AG09309 (cell line): ENCODE data around the gene COX4I1.

Experiments used
- DNase-seq: peaks from one replicate; pipeline ENCODE4 v3.0.0-alpha.2; 2010; ENCODE audit warnings: low read depth
- H3K4me3 ChIP-seq: 2 replicates; pipeline ENCODE4 v1.5.1; 2011; ENCODE audit warnings: mild to moderate bottlenecking, low read depth, low read length, moderate library complexity; ENCODE audit not compliant: control insufficient read depth
- TF ChIP-seq, protein P1 (sequence below): IDR thresholded peaks from 2 replicates; pipeline ENCODE4 v1.5.1; 2011; ENCODE audit warnings: mild to moderate bottlenecking, low read depth, low read length, inconsistent platforms; ENCODE audit not compliant: insufficient read depth, control insufficient read depth; ENCODE audit errors: missing control alignments

The COX4I1 gene

GRCh38 chr16:85821390-85822135 lies 22.1 kb downstream of the COX4I1 start:
- no peak overlapping the region for H3K4me3 ChIP-seq
- DNase-seq: peak; percentile 38
- TF ChIP-seq, protein P1, sequence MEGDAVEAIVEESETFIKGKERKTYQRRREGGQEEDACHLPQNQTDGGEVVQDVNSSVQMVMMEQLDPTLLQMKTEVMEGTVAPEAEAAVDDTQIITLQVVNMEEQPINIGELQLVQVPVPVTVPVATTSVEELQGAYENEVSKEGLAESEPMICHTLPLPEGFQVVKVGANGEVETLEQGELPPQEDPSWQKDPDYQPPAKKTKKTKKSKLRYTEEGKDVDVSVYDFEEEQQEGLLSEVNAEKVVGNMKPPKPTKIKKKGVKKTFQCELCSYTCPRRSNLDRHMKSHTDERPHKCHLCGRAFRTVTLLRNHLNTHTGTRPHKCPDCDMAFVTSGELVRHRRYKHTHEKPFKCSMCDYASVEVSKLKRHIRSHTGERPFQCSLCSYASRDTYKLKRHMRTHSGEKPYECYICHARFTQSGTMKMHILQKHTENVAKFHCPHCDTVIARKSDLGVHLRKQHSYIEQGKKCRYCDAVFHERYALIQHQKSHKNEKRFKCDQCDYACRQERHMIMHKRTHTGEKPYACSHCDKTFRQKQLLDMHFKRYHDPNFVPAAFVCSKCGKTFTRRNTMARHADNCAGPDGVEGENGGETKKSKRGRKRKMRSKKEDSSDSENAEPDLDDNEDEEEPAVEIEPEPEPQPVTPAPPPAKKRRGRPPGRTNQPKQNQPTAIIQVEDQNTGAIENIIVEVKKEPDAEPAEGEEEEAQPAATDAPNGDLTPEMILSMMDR: peak; percentile 98

GRCh38 chr16:85822145-85822544 lies 22.6 kb downstream of the COX4I1 start:
- TF ChIP-seq, protein P1: no peak
- H3K4me3 ChIP-seq: no peak overlapping the region
- DNase-seq: no peak

- no peak overlapping the region for H3K4me3 ChIP-seq
- DNase-seq: no peak
- TF ChIP-seq, protein P1: no peak
Measured at GRCh38 chr16:85823328-85823920, 23.9 kb downstream of the COX4I1 start.

DNA sequence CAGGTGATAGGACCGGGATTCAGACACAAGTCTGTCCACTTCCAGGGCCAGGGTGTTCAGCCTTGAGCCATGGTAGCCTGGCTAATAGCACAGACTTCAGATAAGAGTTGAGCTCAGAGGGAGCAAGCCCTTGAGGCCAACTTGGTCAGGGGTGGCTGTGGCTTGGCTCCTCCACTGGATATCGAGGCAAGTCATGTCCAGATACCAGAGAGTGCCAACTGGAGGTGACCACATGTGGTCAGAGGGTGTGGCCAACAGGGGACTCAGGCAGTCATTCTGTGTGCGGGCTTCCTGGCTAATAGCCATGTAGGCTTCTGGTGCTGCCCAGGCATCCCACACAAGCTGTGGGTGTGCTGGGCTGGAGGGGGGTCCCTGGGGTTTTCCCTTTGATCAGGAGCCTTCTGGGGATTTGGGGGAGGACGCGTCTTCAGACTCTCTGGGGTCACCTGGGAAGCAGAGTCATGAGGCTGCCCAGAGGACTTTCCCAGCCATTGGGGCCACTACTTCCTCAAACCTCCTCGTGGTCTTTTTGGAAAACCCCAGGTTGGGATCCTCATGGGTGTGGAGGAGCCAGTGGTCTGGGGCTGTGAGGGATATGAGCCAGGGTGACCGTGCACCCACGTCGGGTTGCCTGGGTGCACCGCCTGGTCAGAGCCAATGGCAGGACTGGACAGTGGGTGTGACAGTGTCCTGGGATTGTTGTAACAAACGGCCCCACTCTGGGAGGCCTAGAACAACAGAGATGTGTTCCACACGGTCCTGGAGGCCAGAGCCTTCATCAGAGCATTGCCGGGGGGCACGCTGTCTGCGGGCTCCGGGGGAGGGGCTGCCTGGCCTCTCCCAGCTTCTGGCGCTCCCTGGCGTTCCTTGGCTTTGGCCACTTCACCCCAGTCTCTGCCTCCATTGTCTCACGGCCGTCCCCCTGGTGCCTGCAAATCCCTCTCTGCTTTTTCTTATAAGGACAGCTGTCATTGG lies 25.0 kb downstream of the COX4I1 start:
- TF ChIP-seq, protein P1: no peak
- H3K4me3 ChIP-seq: no peak overlapping the region
- no peak for DNase-seq

DNA sequence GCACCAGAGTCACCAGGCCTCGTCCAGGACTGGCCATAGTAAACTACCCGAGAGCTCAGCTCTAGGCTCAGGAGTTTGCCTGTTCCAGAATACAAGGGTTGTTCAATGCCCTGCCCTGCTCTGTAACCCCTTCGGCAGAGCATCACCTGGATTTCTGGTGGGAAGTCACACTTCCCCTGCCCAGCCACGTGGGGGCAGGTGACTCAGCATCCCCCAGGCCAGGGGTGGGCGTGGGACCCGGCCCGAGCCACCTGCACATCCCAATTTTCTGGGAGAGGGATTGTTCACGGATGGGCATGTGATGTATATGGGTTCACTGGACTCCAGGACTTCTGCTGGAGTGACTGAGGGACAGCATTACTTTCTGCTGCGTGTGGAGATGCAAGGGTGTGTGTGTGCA lies 25.8 kb downstream of the COX4I1 start:
- no peak for DNase-seq
- TF ChIP-seq, protein P1: no peak
- H3K4me3 ChIP-seq: no peak overlapping the region

DNA sequence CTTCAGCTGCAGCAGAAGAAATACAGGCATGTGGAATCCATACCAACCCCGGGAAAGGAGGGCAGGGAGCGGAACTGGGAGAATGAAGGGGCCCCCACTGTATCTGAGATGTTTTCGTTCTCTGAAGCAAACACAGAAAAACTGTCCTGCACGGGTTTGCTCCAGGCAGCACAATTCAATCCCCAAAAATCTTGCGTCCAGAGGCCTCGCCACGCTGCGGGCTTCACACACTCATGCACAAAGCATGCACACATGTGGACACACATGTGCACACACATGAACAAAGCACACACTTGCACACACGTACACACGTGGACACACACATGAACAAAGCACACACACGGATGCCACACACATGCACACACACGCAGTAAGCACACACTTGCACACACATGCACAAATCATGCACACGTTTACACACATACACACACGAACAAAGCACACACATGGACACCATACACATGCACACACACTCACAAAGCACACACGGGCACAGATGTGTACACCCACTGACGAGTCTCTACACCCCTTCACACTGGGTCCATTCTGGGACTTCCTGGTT lies 27.3 kb downstream of the COX4I1 start:
- no peak for DNase-seq
- no peak overlapping the region for H3K4me3 ChIP-seq
- TF ChIP-seq, protein P1: no peak
